IMR-90 (cell line): ENCODE results near the gene CRYBG3. TPM values are rescaled to one million over a fixed set of nuclear protein-coding genes. Genes with fewer than 3 reads are reported as not detected.

Experiments
- ATAC-seq: fragments of 200-7000 bp; cut with Tn5 transposase; 2 replicates; pipeline ENCODE4 v1.9.1; 2020; ENCODE audit warnings: low read depth, mild to moderate bottlenecking, moderate library complexity
- BruUV-seq: library from RNA; stranded (reverse); fragments of 400-500 nt; replicated peaks from 2 replicates; lab custom pipeline; 2021; lab: Mats Ljungman, UMichigan
- CTCF ChIA-PET: fragments of 300-600 bp; formaldehyde crosslinking; extraction: SDS; loops from one replicate; lab custom pipeline; 2021; ENCODE audit warnings: antibody characterized with exemption; lab: Yijun Ruan, JAX
- POLR2A ChIA-PET: fragments of 300-600 bp; sonication (Branson Sonifier 250); formaldehyde crosslinking; loops from one replicate; lab custom pipeline; 2022; ENCODE audit warnings: antibody characterized with exemption; ENCODE audit not compliant: unreplicated experiment; lab: Charles Lee
- DNase-seq: peaks from one replicate; pipeline ENCODE4 v3.0.0; 2013
- H2AFZ ChIP-seq: replicated peaks from 2 replicates; pipeline ENCODE3; 2013; ENCODE audit warnings: low read length, mild to moderate bottlenecking; ENCODE audit not compliant: poor library complexity
- H2AK5ac ChIP-seq: 2 replicates; pipeline ENCODE4 v1.6.1; 2013; ENCODE audit warnings: low read depth, low read length, inconsistent platforms
- H2AK9ac ChIP-seq: replicated peaks from 2 replicates; pipeline ENCODE3; 2013; ENCODE audit warnings: mild to moderate bottlenecking, low read depth, low read length, moderate library complexity; ENCODE audit not compliant: poor library complexity
- H2BK120ac ChIP-seq: 2 replicates; pipeline ENCODE4 v1.6.1; 2013; ENCODE audit warnings: low read depth, low read length, inconsistent platforms
- H2BK15ac ChIP-seq: 3 replicates; pipeline ENCODE4 v1.6.1; 2013; ENCODE audit warnings: low read depth, low read length, inconsistent platforms
- H2BK20ac ChIP-seq: 2 replicates; pipeline ENCODE4 v1.6.1; 2013; ENCODE audit warnings: low read depth, mild to moderate bottlenecking, inconsistent platforms, low read length, moderate library complexity
- H2BK5ac ChIP-seq: 2 replicates; pipeline ENCODE4 v1.6.1; 2013; ENCODE audit warnings: mild to moderate bottlenecking, low read depth, low read length, inconsistent platforms; ENCODE audit not compliant: poor library complexity, severe bottlenecking
- H3K14ac ChIP-seq: replicated peaks from 2 replicates; pipeline ENCODE4 v1.6.1; 2013; ENCODE audit warnings: low read depth, low read length, inconsistent platforms
- H3K18ac ChIP-seq: 2 replicates; pipeline ENCODE4 v1.6.1; 2013; ENCODE audit warnings: low read depth, low read length, control low read depth
- H3K23ac ChIP-seq: 2 replicates; pipeline ENCODE4 v1.6.1; 2013; ENCODE audit warnings: low read depth, low read length, inconsistent platforms
- H3K27ac ChIP-seq: 2 replicates; pipeline ENCODE4 v1.5.1; 2013; ENCODE audit warnings: mild to moderate bottlenecking, control low read depth, low read length; ENCODE audit not compliant: insufficient read depth
- H3K27me3 ChIP-seq: 2 replicates; pipeline ENCODE4 v1.6.1; 2013; ENCODE audit warnings: low read length; ENCODE audit not compliant: control insufficient read depth, insufficient read depth
- H3K36me3 ChIP-seq: 2 replicates; pipeline ENCODE4 v1.6.1; 2013; ENCODE audit warnings: low read length, mixed read lengths; ENCODE audit not compliant: control insufficient read depth, insufficient read depth
- H3K4ac ChIP-seq: 2 replicates; pipeline ENCODE4 v1.6.1; 2013; ENCODE audit warnings: low read depth, low read length, inconsistent platforms
- H3K4me1 ChIP-seq: 2 replicates; pipeline ENCODE4 v1.6.1; 2013; ENCODE audit warnings: low read length, mixed read lengths; ENCODE audit not compliant: control insufficient read depth, insufficient read depth
- H3K4me2 ChIP-seq: 2 replicates; pipeline ENCODE4 v1.6.1; 2013; ENCODE audit warnings: low read depth, mild to moderate bottlenecking, control low read depth, low read length, moderate library complexity
- H3K4me3 ChIP-seq: 2 replicates; pipeline ENCODE4 v1.5.1; 2013; ENCODE audit warnings: low read depth, mild to moderate bottlenecking, control low read depth, low read length, moderate library complexity; ENCODE audit not compliant: insufficient read depth
- H3K56ac ChIP-seq: 2 replicates; pipeline ENCODE4 v1.6.1; 2013; ENCODE audit warnings: low read length, inconsistent platforms; ENCODE audit not compliant: insufficient read depth; ENCODE audit errors: extremely low read depth
- H3K79me1 ChIP-seq, 2 experiments: 2 replicates each; pipeline ENCODE4 v1.6.1; 2013; ENCODE audit warnings: low read length in 2 of 2, inconsistent platforms in 1 of 2, low read depth in 1 of 2
- H3K9ac ChIP-seq: 2 replicates; pipeline ENCODE4 v1.6.1; 2013; ENCODE audit warnings: low read depth, low read length, control low read depth
- H3K9me1 ChIP-seq: 2 replicates; pipeline ENCODE4 v1.6.1; 2013; ENCODE audit warnings: low read length, inconsistent platforms; ENCODE audit not compliant: insufficient read depth
- H3K9me3 ChIP-seq: 2 replicates; pipeline ENCODE4 v1.6.1; 2013; ENCODE audit warnings: low read length; ENCODE audit not compliant: control insufficient read depth, insufficient read depth
- H4K20me1 ChIP-seq: 2 replicates; pipeline ENCODE4 v1.6.1; 2013; ENCODE audit warnings: low read length, inconsistent platforms; ENCODE audit not compliant: insufficient read depth
- H4K5ac ChIP-seq: 2 replicates; pipeline ENCODE4 v1.6.1; 2013; ENCODE audit warnings: mild to moderate bottlenecking, low read depth, low read length, control low read depth
- H4K8ac ChIP-seq, 2 experiments: 2 replicates each; pipeline ENCODE4 v1.6.1; 2013; ENCODE audit warnings: low read depth in 2 of 2, low read length in 2 of 2, control low read depth in 1 of 2, inconsistent platforms in 1 of 2
- H4K91ac ChIP-seq: 2 replicates; pipeline ENCODE4 v1.6.1; 2013; ENCODE audit warnings: low read depth, low read length, inconsistent platforms; ENCODE audit not compliant: insufficient read depth
- BHLHE40 ChIP-seq: fragments of 150-350 bp; IDR thresholded peaks from 2 replicates; pipeline ENCODE4 v1.6.1; 2016; ENCODE audit warnings: mild to moderate bottlenecking, low read depth, low read length
- CEBPB ChIP-seq: IDR thresholded peaks from 2 replicates; pipeline ENCODE4 v1.6.1; 2012; ENCODE audit warnings: low read depth, low read length, improper control_type of control experiment
- CHD1 ChIP-seq: IDR thresholded peaks from 2 replicates; pipeline ENCODE4 v1.6.1; 2012; ENCODE audit warnings: low read depth, low read length, improper control_type of control experiment
- FOS ChIP-seq: fragments of 150-350 bp; IDR thresholded peaks from 2 replicates; pipeline ENCODE4 v1.6.1; 2016; ENCODE audit warnings: low read depth, low read length
- MAFK ChIP-seq: IDR thresholded peaks from 2 replicates; pipeline ENCODE4 v1.6.1; 2012; ENCODE audit warnings: low read depth, low read length, improper control_type of control experiment
- MAZ ChIP-seq: IDR thresholded peaks from 2 replicates; pipeline ENCODE4 v1.6.1; 2012; ENCODE audit warnings: low read depth, mild to moderate bottlenecking, low read length, improper control_type of control experiment, moderate library complexity, borderline replicate concordance
- MXI1 ChIP-seq: IDR thresholded peaks from 2 replicates; pipeline ENCODE4 v1.6.1; 2012; ENCODE audit warnings: low read depth, mild to moderate bottlenecking, low read length, moderate library complexity, borderline replicate concordance
- NFE2L2 ChIP-seq: fragments of 150-350 bp; IDR thresholded peaks from 2 replicates; pipeline ENCODE4 v1.6.1; 2016; ENCODE audit warnings: low read depth, mild to moderate bottlenecking, low read length
- POLR2A ChIP-seq: IDR thresholded peaks from 2 replicates; pipeline ENCODE4 v1.6.1; 2012; ENCODE audit warnings: mild to moderate bottlenecking, low read depth, low read length
- RAD21 ChIP-seq: IDR thresholded peaks from 2 replicates; pipeline ENCODE4 v1.6.1; 2012; ENCODE audit warnings: low read length, improper control_type of control experiment
- RCOR1 ChIP-seq: IDR thresholded peaks from 2 replicates; pipeline ENCODE4 v1.6.1; 2012; ENCODE audit warnings: mild to moderate bottlenecking, low read length, improper control_type of control experiment; ENCODE audit not compliant: insufficient replicate concordance
- RFX5 ChIP-seq: IDR thresholded peaks from 2 replicates; pipeline ENCODE4 v1.8.0; 2012; ENCODE audit warnings: low read depth, mild to moderate bottlenecking, low read length, moderate library complexity
- SMC3 ChIP-seq: fragments of 150-350 bp; IDR thresholded peaks from 2 replicates; pipeline ENCODE4 v1.6.1; 2016; ENCODE audit warnings: low read depth, mild to moderate bottlenecking, antibody characterized with exemption, low read length, moderate library complexity
- WGBS, 2 experiments: methylation state at CpG; one replicate each; pipeline versions ENCODE4 v1.1.5 to v1.1.7; 2013; ENCODE audit warnings: missing lambda C conversion rate in 2 of 2; ENCODE audit not compliant: insufficient read length in 1 of 2; ENCODE audit errors: extremely low coverage in 2 of 2; 5-methylcytosine and 5-hydroxymethylcytosine counted together
- dilution Hi-C: fragments of 300-500 bp; cut with HindIII; formaldehyde crosslinking; loops from one replicate; pipeline ENCODE4 v1.14.3; 2018; ENCODE audit warnings: low sequenced_read_pairs; ENCODE audit not compliant: unreplicated experiment
- in situ Hi-C: fragments of 300-500 bp; cut with MboI; formaldehyde crosslinking; loops from 3 replicates; pipeline ENCODE4 v1.14.3; 2019; ENCODE audit warnings: low sequenced_read_pairs, inconsistent platforms, mixed read lengths
- intact Hi-C: fragments of 100-400 bp; cut with micrococcal nuclease; formaldehyde crosslinking; loops from 2 replicates; pipeline ENCODE4 v1.10.0; 2022
- polyA plus RNA-seq, 3 experiments: library from polyadenylated mRNA; depleted of rRNA; stranded (reverse); fragments of >200 nt; gene quantifications; 2 replicates each; pipeline ENCODE4 v1.2.3, GENCODE V29; 2012; ENCODE audit warnings: low replicate concordance in 1 of 3
- total RNA-seq: library from RNA; depleted of rRNA; stranded (reverse); fragments of >200 nt; gene quantifications from 2 replicates; pipeline ENCODE4 v1.2.3, GENCODE V29; 2012
- TF ChIP-seq, protein P1 (sequence below): conservative IDR thresholded peaks from 2 replicates; pipeline ENCODE4 v1.5.1; 2012; ENCODE audit warnings: mild to moderate bottlenecking, low read depth, low read length, improper control_type of control experiment
- TF ChIP-seq, protein P2 (sequence below): fragments of 150-350 bp; IDR thresholded peaks from 2 replicates; pipeline ENCODE4 v1.6.1; 2017; ENCODE audit warnings: mild to moderate bottlenecking, antibody characterized with exemption, low read length, low read depth
- TF ChIP-seq, protein P3 (sequence below): fragments of 150-350 bp; IDR thresholded peaks from 2 replicates; pipeline ENCODE4 v1.6.1; 2016; ENCODE audit warnings: low read depth, mild to moderate bottlenecking, low read length, moderate library complexity, borderline replicate concordance

CRYBG3 gene
- total and polyA plus RNA-seq, 2 of the 4 experiments (the other 2 are of a cell fraction) = 4.9 to 26.2 TPM

DNA sequence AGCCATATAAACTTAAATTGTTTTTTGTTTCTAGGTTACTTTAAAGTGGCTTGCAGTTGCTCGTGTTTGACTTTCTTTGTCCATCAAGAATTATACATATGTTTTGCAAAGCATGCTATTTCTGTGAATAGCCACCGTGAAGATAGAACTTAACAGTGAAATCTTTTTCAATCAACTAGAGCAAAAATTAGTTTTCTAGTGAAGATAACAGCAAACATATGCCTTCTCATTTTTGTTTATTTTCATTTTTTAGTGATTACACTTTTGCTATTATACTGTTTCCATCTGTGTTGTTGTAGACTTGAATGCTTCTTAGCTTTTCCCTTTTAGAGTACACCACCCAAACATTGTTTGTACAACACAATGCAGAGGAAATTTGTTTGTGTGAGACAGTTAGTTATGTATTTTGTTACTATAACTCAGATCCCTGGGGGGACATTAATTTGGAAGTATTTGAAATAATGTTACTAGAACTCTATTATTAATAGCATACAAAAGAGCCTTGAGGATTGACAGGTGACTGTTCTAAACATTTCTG lies 62.8 kb downstream of the CRYBG3 start:
- Histone ChIP-seq H4K91ac (no peak overlapping the region), H2BK15ac (no peak overlapping the region), H3K56ac (no peak overlapping the region), H3K9me3 (no peaks in the 10 kb centered on the region), H2BK120ac (no peak overlapping the region), H3K9me1 (no peaks in the 10 kb centered on the region; the same call in 1 of the 2 replicates), H3K79me1 (no peaks in the 10 kb centered on the region; a peak in 1 of 4 replicates), H3K14ac (no peak overlapping the region), H3K27ac (no peak overlapping the region), H2BK5ac (no peak overlapping the region), H3K4me3 (no peak overlapping the region), H3K4me2 (no peak overlapping the region), H3K9ac (no peak overlapping the region), H4K8ac (no peak overlapping the region), H4K5ac (no peak overlapping the region), H3K23ac (no peak overlapping the region), H3K4ac (no peak overlapping the region), H2AFZ (no peak overlapping the region), H4K20me1 (no peaks in the 10 kb centered on the region), H2AK9ac (no peak overlapping the region), H3K18ac (no peak overlapping the region), H2AK5ac (no peak overlapping the region), H3K27me3 (no peaks in the 10 kb centered on the region), H3K36me3 (peaks cover 16% of the 10 kb centered on the region), H3K4me1 (peaks cover 3% of the 10 kb centered on the region; the same call in 1 of the 2 replicates), H2BK20ac (no peak overlapping the region)
- BruUV-seq = no TSS peak
- dilution Hi-C loops (no loop called here), in situ Hi-C loops (no loop called here), intact Hi-C loops (no loop called here)
- POLR2A ChIA-PET = no interaction called here
- TF ChIP-seq POLR2A = no peak
- no peak for TF ChIP-seq RCOR1
- TF ChIP-seq BHLHE40 = no peak
- no peak for TF ChIP-seq MAZ
- no peak for TF ChIP-seq CHD1
- no peak for TF ChIP-seq SMC3
- TF ChIP-seq NFE2L2 = no peak
- TF ChIP-seq, protein P1, sequence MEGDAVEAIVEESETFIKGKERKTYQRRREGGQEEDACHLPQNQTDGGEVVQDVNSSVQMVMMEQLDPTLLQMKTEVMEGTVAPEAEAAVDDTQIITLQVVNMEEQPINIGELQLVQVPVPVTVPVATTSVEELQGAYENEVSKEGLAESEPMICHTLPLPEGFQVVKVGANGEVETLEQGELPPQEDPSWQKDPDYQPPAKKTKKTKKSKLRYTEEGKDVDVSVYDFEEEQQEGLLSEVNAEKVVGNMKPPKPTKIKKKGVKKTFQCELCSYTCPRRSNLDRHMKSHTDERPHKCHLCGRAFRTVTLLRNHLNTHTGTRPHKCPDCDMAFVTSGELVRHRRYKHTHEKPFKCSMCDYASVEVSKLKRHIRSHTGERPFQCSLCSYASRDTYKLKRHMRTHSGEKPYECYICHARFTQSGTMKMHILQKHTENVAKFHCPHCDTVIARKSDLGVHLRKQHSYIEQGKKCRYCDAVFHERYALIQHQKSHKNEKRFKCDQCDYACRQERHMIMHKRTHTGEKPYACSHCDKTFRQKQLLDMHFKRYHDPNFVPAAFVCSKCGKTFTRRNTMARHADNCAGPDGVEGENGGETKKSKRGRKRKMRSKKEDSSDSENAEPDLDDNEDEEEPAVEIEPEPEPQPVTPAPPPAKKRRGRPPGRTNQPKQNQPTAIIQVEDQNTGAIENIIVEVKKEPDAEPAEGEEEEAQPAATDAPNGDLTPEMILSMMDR = no peak
- no peak for TF ChIP-seq FOS
- no peak for TF ChIP-seq CEBPB
- TF ChIP-seq, protein P2, sequence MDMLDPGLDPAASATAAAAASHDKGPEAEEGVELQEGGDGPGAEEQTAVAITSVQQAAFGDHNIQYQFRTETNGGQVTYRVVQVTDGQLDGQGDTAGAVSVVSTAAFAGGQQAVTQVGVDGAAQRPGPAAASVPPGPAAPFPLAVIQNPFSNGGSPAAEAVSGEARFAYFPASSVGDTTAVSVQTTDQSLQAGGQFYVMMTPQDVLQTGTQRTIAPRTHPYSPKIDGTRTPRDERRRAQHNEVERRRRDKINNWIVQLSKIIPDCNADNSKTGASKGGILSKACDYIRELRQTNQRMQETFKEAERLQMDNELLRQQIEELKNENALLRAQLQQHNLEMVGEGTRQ = no peak
- TF ChIP-seq RFX5 = no peak
- no peak for TF ChIP-seq MXI1
- TF ChIP-seq, protein P3, sequence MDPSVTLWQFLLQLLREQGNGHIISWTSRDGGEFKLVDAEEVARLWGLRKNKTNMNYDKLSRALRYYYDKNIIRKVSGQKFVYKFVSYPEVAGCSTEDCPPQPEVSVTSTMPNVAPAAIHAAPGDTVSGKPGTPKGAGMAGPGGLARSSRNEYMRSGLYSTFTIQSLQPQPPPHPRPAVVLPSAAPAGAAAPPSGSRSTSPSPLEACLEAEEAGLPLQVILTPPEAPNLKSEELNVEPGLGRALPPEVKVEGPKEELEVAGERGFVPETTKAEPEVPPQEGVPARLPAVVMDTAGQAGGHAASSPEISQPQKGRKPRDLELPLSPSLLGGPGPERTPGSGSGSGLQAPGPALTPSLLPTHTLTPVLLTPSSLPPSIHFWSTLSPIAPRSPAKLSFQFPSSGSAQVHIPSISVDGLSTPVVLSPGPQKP = no peak
- no peak for TF ChIP-seq RAD21
- no peak for TF ChIP-seq MAFK
- no peak for DNase-seq
- CTCF ChIA-PET = no interaction called here
- no CpG with 5 or more reads among the region's 2 CpGs for WGBS, 2 experiments
- no peak for ATAC-seq
